ENCODE data around the gene CHMP4B.

DNA sequence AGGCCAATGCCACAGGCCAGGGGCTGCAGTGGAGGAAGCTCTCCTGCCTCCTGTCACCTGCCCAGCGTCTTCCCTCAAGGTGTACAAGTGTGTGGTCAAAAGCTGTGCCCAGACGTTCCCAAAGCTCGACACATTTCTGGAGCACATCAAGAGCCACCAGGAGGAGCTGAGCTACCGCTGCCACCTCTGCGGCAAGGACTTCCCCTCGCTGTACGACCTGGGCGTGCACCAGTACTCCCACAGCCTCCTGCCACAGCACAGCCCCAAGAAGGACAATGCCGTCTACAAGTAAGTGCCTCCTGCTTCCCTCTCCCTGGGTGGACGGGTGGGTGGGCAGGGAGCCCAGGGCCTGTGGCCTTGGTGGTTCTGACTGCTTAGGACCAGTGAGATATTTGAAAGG lies 41.1 kb upstream of the CHMP4B start:
- TF ChIP-seq, protein P1, sequence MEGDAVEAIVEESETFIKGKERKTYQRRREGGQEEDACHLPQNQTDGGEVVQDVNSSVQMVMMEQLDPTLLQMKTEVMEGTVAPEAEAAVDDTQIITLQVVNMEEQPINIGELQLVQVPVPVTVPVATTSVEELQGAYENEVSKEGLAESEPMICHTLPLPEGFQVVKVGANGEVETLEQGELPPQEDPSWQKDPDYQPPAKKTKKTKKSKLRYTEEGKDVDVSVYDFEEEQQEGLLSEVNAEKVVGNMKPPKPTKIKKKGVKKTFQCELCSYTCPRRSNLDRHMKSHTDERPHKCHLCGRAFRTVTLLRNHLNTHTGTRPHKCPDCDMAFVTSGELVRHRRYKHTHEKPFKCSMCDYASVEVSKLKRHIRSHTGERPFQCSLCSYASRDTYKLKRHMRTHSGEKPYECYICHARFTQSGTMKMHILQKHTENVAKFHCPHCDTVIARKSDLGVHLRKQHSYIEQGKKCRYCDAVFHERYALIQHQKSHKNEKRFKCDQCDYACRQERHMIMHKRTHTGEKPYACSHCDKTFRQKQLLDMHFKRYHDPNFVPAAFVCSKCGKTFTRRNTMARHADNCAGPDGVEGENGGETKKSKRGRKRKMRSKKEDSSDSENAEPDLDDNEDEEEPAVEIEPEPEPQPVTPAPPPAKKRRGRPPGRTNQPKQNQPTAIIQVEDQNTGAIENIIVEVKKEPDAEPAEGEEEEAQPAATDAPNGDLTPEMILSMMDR (IDR thresholded peaks at IDR 0.05; ENCODE audit: low read depth, low read length, missing input control) = no peak
- no peak for TF ChIP-seq GABPA (IDR thresholded peaks at IDR 0.05 in 1 of 2, conservative IDR thresholded peaks at IDR 0.05 in 1 of 2)
- TF ChIP-seq EGR1 (IDR thresholded peaks at IDR 0.05; ENCODE audit: low read depth in 2 of 2) = no peak
- TF ChIP-seq TAF1 (conservative IDR thresholded peaks at IDR 0.05) = no peak
- TF ChIP-seq, protein P2, sequence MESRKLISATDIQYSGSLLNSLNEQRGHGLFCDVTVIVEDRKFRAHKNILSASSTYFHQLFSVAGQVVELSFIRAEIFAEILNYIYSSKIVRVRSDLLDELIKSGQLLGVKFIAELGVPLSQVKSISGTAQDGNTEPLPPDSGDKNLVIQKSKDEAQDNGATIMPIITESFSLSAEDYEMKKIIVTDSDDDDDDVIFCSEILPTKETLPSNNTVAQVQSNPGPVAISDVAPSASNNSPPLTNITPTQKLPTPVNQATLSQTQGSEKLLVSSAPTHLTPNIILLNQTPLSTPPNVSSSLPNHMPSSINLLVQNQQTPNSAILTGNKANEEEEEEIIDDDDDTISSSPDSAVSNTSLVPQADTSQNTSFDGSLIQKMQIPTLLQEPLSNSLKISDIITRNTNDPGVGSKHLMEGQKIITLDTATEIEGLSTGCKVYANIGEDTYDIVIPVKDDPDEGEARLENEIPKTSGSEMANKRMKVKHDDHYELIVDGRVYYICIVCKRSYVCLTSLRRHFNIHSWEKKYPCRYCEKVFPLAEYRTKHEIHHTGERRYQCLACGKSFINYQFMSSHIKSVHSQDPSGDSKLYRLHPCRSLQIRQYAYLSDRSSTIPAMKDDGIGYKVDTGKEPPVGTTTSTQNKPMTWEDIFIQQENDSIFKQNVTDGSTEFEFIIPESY (IDR thresholded peaks at IDR 0.05) = no peak
- TF ChIP-seq RAD21 (IDR thresholded peaks at IDR 0.05) = no peak

All from liver (tissue), 3 donors.